ENCODE measurements around the gene ZNF627. TPM values are rescaled to one million over a fixed set of nuclear protein-coding genes. Genes with fewer than 3 reads are reported as not detected.

The ZNF627 gene
- total and polyA plus RNA-seq, 2 of the 8 experiments (the other 6 are each of a cell fraction or from before 2014, with no cell fraction given), result 7.2 to 13.7 TPM

DNA sequence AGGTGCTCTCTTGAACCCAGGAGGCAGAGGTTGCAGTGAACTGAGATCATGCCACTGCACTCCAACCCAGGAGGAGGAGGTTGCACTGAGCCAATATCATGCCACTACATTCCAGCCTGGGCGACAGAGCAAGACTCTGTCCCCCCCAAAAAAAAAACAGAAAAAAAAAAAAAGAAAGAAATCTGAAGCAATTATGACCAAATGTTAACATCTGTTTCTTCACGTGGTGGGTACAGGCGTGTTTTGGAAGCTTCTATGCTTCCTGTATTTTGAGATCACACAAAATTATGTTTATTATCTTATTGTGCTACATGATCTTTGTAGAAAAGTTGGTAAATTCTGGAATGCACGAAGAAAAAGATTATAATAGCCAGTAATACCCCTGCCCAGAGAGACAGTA, 17.2 kb upstream of the ZNF627 start:
- Histone ChIP-seq H3K4me3 (ENCODE audit: extremely low read depth in 1 of 4, insufficient read depth in 2 of 4, low read depth in 3 of 4, low read length in 4 of 4) (no peak overlapping the region), H2BK12ac (ENCODE audit: low read depth, low read length) (no peak overlapping the region), H2BK120ac (replicated peaks; ENCODE audit: low read depth, low read length) (no peak overlapping the region), H2AK5ac (ENCODE audit: low read depth, low read length) (no peak overlapping the region), H3K9me3 (ENCODE audit: insufficient read depth in 2 of 2, low read depth in 1 of 2, low read length in 1 of 2) (no peaks in the 10 kb centered on the region), H3K14ac (ENCODE audit: insufficient read length) (no peak overlapping the region), H3K56ac (replicated peaks; ENCODE audit: insufficient read length, low read depth, low read length) (no peak overlapping the region), H4K5ac (ENCODE audit: insufficient read length, low read depth, low read length) (no peak overlapping the region), H3K18ac (ENCODE audit: extremely low read depth, low read length) (no peak overlapping the region), H3K79me1 (ENCODE audit: low read depth, low read length) (no peaks in the 10 kb centered on the region), H3K36me3 (ENCODE audit: control insufficient read depth in 2 of 4, insufficient read depth in 4 of 4, low read length in 3 of 4) (no peaks in the 10 kb centered on the region), H3K27me3 (replicated peaks in 1 of 4; ENCODE audit: control insufficient read depth in 3 of 4, extremely low read depth in 1 of 4, insufficient read depth in 3 of 4, low read length in 3 of 4) (peaks cover 0 to 10% (median 6%) of the 10 kb centered on the region in 4 experiments; a peak in 5 of 7 replicates), H3K4ac (replicated peaks; ENCODE audit: insufficient read length, low read depth, low read length) (no peak overlapping the region), H4K91ac (replicated peaks; ENCODE audit: insufficient read length, low read length) (no peak overlapping the region), H2AFZ (ENCODE audit: low read length) (no peak overlapping the region), H3K23me2 (ENCODE audit: low read depth, low read length) (peaks cover 6% of the 10 kb centered on the region; the same call in 1 of the 2 replicates), H2BK5ac (ENCODE audit: low read depth, low read length) (no peak overlapping the region), H3K9ac (replicated peaks in 1 of 4; ENCODE audit: extremely low read depth in 1 of 4, low read depth in 3 of 4, low read length in 3 of 4) (no peak overlapping the region), H3K23ac (ENCODE audit: insufficient read length) (no peak overlapping the region), H3K4me2 (ENCODE audit: insufficient read depth in 1 of 2, low read depth in 2 of 2, low read length in 2 of 2) (no peak overlapping the region), H2BK20ac (ENCODE audit: low read length) (no peak overlapping the region), H3K79me2 (ENCODE audit: control insufficient read depth in 1 of 2, insufficient read depth in 2 of 2, low read length in 2 of 2) (no peaks in the 10 kb centered on the region), H4K8ac (ENCODE audit: extremely low read depth, insufficient read depth, low read length) (no peak overlapping the region), H3K4me1 (replicated peaks in 1 of 4; ENCODE audit: control insufficient read depth in 3 of 4, insufficient read depth in 4 of 4, low read length in 3 of 4) (peaks cover 0 to 10% (median 6%) of the 10 kb centered on the region in 4 experiments; a peak in 4 of 7 replicates), H4K20me1 (replicated peaks in 1 of 2; ENCODE audit: control insufficient read depth in 1 of 2, insufficient read depth in 2 of 2, low read length in 2 of 2) (peaks cover 0 to under 1% of the 10 kb centered on the region in 2 experiments), H2BK15ac (ENCODE audit: low read length) (no peak overlapping the region), H3K27ac (ENCODE audit: low read depth, low read length) (no peak overlapping the region)
- FAIRE-seq, result no peak
- ChIA-PET CTCF (ENCODE audit: partially characterized antibody) (interaction anchor here (0.7 to 3.2 kb wide), 3 partner anchors 11 to 135 kb away, joined by 3 to 24 read pairs (median 8); partner anchors contain the start of gene ELOF1), POLR2A (ENCODE audit: partially characterized antibody) (interaction anchor here (0.6 to 2.1 kb wide), 4 partner anchors 11 to 1582 kb away, joined by 3 to 8 read pairs (median 5); partner anchors contain the start of gene ELOF1)
- DNase-seq (ENCODE audit: low read depth in 1 of 2, low spot score in 2 of 2), result no peak
- WGBS, 2 experiments (ENCODE audit: extremely low coverage in 1 of 2, insufficient coverage in 1 of 2, insufficient read length in 1 of 2, insufficient replicate concordance in 2 of 2, low coverage in 1 of 2, low lambda C conversion rate in 2 of 2, missing lambda C conversion rate in 1 of 2), result 83% methylated on average over 3 of the region's 4 CpGs; no CpG with 5 or more reads in 1 of the 2 experiments
- TF ChIP-seq NANOG (IDR thresholded peaks at IDR 0.05; ENCODE audit: insufficient read depth, low read depth, low read length, poor library complexity, severe bottlenecking) (no peak), JUND (IDR thresholded peaks at IDR 0.05; ENCODE audit: low read length) (no peak), SIRT6 (IDR thresholded peaks at IDR 0.05; ENCODE audit: low read length) (no peak), RBBP5 (IDR thresholded peaks at IDR 0.05; ENCODE audit: borderline replicate concordance, low read depth, low read length) (no peak), POLR2AphosphoS5 (IDR thresholded peaks at IDR 0.05; ENCODE audit: low read depth, low read length) (no peak), GABPA (IDR thresholded peaks at IDR 0.05; ENCODE audit: borderline replicate concordance, insufficient read depth, low read length) (no peak)
